Vagina (tissue), 2 donors: Measurements from ENCODE around the gene CD5L. TPM values are rescaled to one million over a fixed set of nuclear protein-coding genes. Genes with fewer than 3 reads are reported as not detected.

Source experiments
- DNase-seq, 2 donors: peaks; one replicate each; pipeline ENCODE4 v3.0.0-alpha.2; 2017; ENCODE audit errors: extremely low spot score in 2 of 2
- H3K27ac ChIP-seq: fragments of 200-600 bp; sonication (generic); one replicate; pipeline ENCODE4 v1.5.1; 2019
- H3K27me3 ChIP-seq: fragments of 200-600 bp; sonication (generic); one replicate; pipeline ENCODE4 v1.5.1; 2019
- H3K36me3 ChIP-seq, 2 donors: fragments of 200-600 bp; sonication (generic); one replicate each; pipeline ENCODE4 v1.5.1; 2017 to 2019
- H3K4me1 ChIP-seq: fragments of 200-600 bp; sonication (generic); one replicate; pipeline ENCODE4 v1.5.1; 2019
- H3K4me3 ChIP-seq, 2 donors: fragments of 200-600 bp; sonication (generic); 1 replicate in 1 of 2; 2 replicates in 1 of 2; pipeline ENCODE4 v1.5.1; 2016 to 2019
- H3K9me3 ChIP-seq: fragments of 200-600 bp; sonication (generic); one replicate; pipeline ENCODE4 v1.5.1; 2019
- CTCF ChIP-seq, 3 experiments: fragments of 450-650 bp in 2 of 3; fragments of 200-600 bp in 1 of 3; sonication (generic) in 1 of 3; IDR thresholded peaks; one replicate each; pipeline ENCODE4 v1.5.1; 2017 to 2019; ENCODE audit warnings: antibody characterized with exemption in 3 of 3, mild to moderate bottlenecking in 2 of 3, moderate library complexity in 2 of 3
- POLR2A ChIP-seq, 2 donors: fragments of 450-650 bp; IDR thresholded peaks; one replicate each; pipeline ENCODE4 v1.6.1; 2017; ENCODE audit warnings: antibody characterized with exemption in 2 of 2, mild to moderate bottlenecking in 2 of 2, moderate library complexity in 2 of 2
- POLR2AphosphoS5 ChIP-seq, 2 donors: sonication (generic); formaldehyde crosslinking; IDR thresholded peaks; one replicate each; pipeline ENCODE4 v1.9.0; 2017; ENCODE audit warnings: antibody characterized with exemption in 2 of 2, mild to moderate bottlenecking in 2 of 2, low read depth in 1 of 2; ENCODE audit not compliant: insufficient read depth in 1 of 2
- intact Hi-C: fragments of 100-400 bp; cut with DNase I; formaldehyde crosslinking; loops from one replicate; pipeline ENCODE4 v1.15.1; 2023
- total RNA-seq: library from RNA; depleted of rRNA; stranded (reverse); fragments of >200 nt; gene quantifications from one replicate; pipeline ENCODE4 v1.2.3, GENCODE V29; 2016

Gene CD5L
- total RNA-seq, 1 donor from 2014 or later = not detected

- TF ChIP-seq CTCF (IDR thresholded peaks at IDR 0.05) = no peak
- Histone ChIP-seq H3K4me3 (no peak overlapping the region), H3K27ac (no peak overlapping the region), H3K36me3 (no peaks in the 10 kb centered on the region), H3K9me3 (no peaks in the 10 kb centered on the region), H3K4me1 (no peaks in the 10 kb centered on the region), H3K27me3 (no peaks in the 10 kb centered on the region)
- intact Hi-C loops = no loop called here
- DNase-seq = no peak
These were observed 9.5 kb downstream of the CD5L start for GRCh38 chr1:157831968-157832626.

GRCh38 chr1:157830887-157831286 is 10.7 kb downstream of the CD5L start:
- DNase-seq = no peak
- no peaks in the 10 kb centered on the region for H3K27me3 ChIP-seq
- H3K4me1 ChIP-seq = no peaks in the 10 kb centered on the region
- H3K36me3 ChIP-seq = no peaks in the 10 kb centered on the region
- no peak for TF ChIP-seq CTCF (IDR thresholded peaks at IDR 0.05)
- TF ChIP-seq POLR2A (IDR thresholded peaks at IDR 0.05) = no peak
- no peak overlapping the region for H3K27ac ChIP-seq
- no peak overlapping the region for H3K4me3 ChIP-seq
- H3K9me3 ChIP-seq = no peaks in the 10 kb centered on the region
- intact Hi-C loops = no loop called here

GRCh38 chr1:157829711-157830110 is 11.9 kb downstream of the CD5L start:
- no peaks in the 10 kb centered on the region for H3K9me3 ChIP-seq
- intact Hi-C loops = no loop called here
- H3K4me3 ChIP-seq = no peak overlapping the region
- TF ChIP-seq POLR2AphosphoS5 (IDR thresholded peaks at IDR 0.05; ENCODE audit: insufficient read depth in 1 of 2, low read depth in 1 of 2) = no peak
- no peak for TF ChIP-seq POLR2A (IDR thresholded peaks at IDR 0.05)
- no peak for TF ChIP-seq CTCF (IDR thresholded peaks at IDR 0.05)
- H3K4me1 ChIP-seq = no peaks in the 10 kb centered on the region
- H3K27ac ChIP-seq = no peak overlapping the region
- no peaks in the 10 kb centered on the region for H3K27me3 ChIP-seq
- H3K36me3 ChIP-seq = no peaks in the 10 kb centered on the region
- no peak for DNase-seq

GRCh38 chr1:157829210-157829609 is 12.4 kb downstream of the CD5L start:
- Histone ChIP-seq H3K4me1 (no peaks in the 10 kb centered on the region), H3K9me3 (no peaks in the 10 kb centered on the region), H3K27me3 (no peaks in the 10 kb centered on the region), H3K4me3 (no peak overlapping the region), H3K36me3 (no peaks in the 10 kb centered on the region), H3K27ac (no peak overlapping the region)
- intact Hi-C loops = no loop called here
- DNase-seq = no peak
- no peak for TF ChIP-seq POLR2AphosphoS5 (IDR thresholded peaks at IDR 0.05; ENCODE audit: insufficient read depth in 1 of 2, low read depth in 1 of 2)
- no peak for TF ChIP-seq POLR2A (IDR thresholded peaks at IDR 0.05)
- TF ChIP-seq CTCF (IDR thresholded peaks at IDR 0.05) = no peak

GRCh38 chr1:157820299-157820698 is 21.3 kb downstream of the CD5L start:
- H3K4me3 ChIP-seq = no peak overlapping the region
- no peak for DNase-seq
- no peaks in the 10 kb centered on the region for H3K36me3 ChIP-seq
- no peaks in the 10 kb centered on the region for H3K27me3 ChIP-seq
- H3K4me1 ChIP-seq = no peaks in the 10 kb centered on the region
- H3K27ac ChIP-seq = no peak overlapping the region
- no peaks in the 10 kb centered on the region for H3K9me3 ChIP-seq
- intact Hi-C loops = no loop called here
- TF ChIP-seq CTCF (IDR thresholded peaks at IDR 0.05) = no peak
- TF ChIP-seq POLR2AphosphoS5 (IDR thresholded peaks at IDR 0.05; ENCODE audit: insufficient read depth in 1 of 2, low read depth in 1 of 2) = no peak
- TF ChIP-seq POLR2A (IDR thresholded peaks at IDR 0.05) = no peak
